Mesendoderm (in vitro differentiated cells): ENCODE results near the gene ANO5.
"Not testable (repeated sequence)": the region's sequence is repeated elsewhere in the genome, so short reads cannot be mapped to it uniquely, and the experiment has no call there.

Experiments
- DNase-seq: peaks from one replicate; pipeline ENCODE4 v3.0.0; 2013
- H2AK5ac ChIP-seq: 2 replicates; pipeline ENCODE4 v1.6.1; 2013; ENCODE audit warnings: low read length, inconsistent platforms
- H2BK120ac ChIP-seq: 2 replicates; pipeline ENCODE4 v1.6.1; 2013; ENCODE audit warnings: low read depth, mild to moderate bottlenecking, low read length, moderate library complexity, mixed read lengths
- H2BK15ac ChIP-seq: replicated peaks from 2 replicates; pipeline ENCODE4 v1.6.1; 2013; ENCODE audit warnings: low read depth, mild to moderate bottlenecking, moderate library complexity
- H2BK5ac ChIP-seq: 2 replicates; pipeline ENCODE4 v1.6.1; 2013; ENCODE audit warnings: low read length, inconsistent platforms
- H3K18ac ChIP-seq: 2 replicates; pipeline ENCODE4 v1.6.1; 2013; ENCODE audit warnings: mild to moderate bottlenecking, low read length, mixed read lengths
- H3K23ac ChIP-seq: one replicate; pipeline ENCODE4 v1.6.1; 2013; ENCODE audit warnings: low read length
- H3K27ac ChIP-seq: 2 replicates; pipeline ENCODE4 v1.5.1; 2013; ENCODE audit warnings: low read depth, mild to moderate bottlenecking, inconsistent platforms, low read length, moderate library complexity
- H3K27me3 ChIP-seq: 2 replicates; pipeline ENCODE4 v1.6.1; 2013; ENCODE audit warnings: low read length, control low read depth, mild to moderate bottlenecking, inconsistent platforms; ENCODE audit not compliant: insufficient read depth, poor library complexity
- H3K36me3 ChIP-seq: 2 replicates; pipeline ENCODE4 v1.6.1; 2013; ENCODE audit warnings: low read length, inconsistent platforms; ENCODE audit not compliant: control insufficient read depth, insufficient read depth
- H3K4ac ChIP-seq: one replicate; pipeline ENCODE4 v1.6.1; 2013; ENCODE audit warnings: low read depth, mild to moderate bottlenecking, low read length, moderate library complexity
- H3K4me1 ChIP-seq: 2 replicates; pipeline ENCODE4 v1.6.1; 2013; ENCODE audit warnings: low read depth, low read length, inconsistent platforms; ENCODE audit not compliant: control insufficient read depth
- H3K4me2 ChIP-seq: 2 replicates; pipeline ENCODE4 v1.6.1; 2013; ENCODE audit warnings: low read length
- H3K4me3 ChIP-seq: 2 replicates; pipeline ENCODE4 v1.5.1; 2013; ENCODE audit warnings: mild to moderate bottlenecking, low read length
- H3K56ac ChIP-seq: one replicate; pipeline ENCODE4 v1.6.1; 2013; ENCODE audit warnings: low read length
- H3K79me1 ChIP-seq: 2 replicates; pipeline ENCODE4 v1.6.1; 2013; ENCODE audit warnings: low read length, inconsistent platforms
- H3K79me2 ChIP-seq: 2 replicates; pipeline ENCODE4 v1.6.1; 2013; ENCODE audit warnings: mild to moderate bottlenecking, low read length; ENCODE audit not compliant: control insufficient read depth, insufficient read depth
- H3K9ac ChIP-seq: 2 replicates; pipeline ENCODE4 v1.6.1; 2013; ENCODE audit warnings: low read length, inconsistent platforms
- H4K5ac ChIP-seq: one replicate; pipeline ENCODE4 v1.6.1; 2013; ENCODE audit warnings: low read length
- H4K8ac ChIP-seq: one replicate; pipeline ENCODE4 v1.6.1; 2013; ENCODE audit warnings: low read depth, mild to moderate bottlenecking, control low read depth, low read length, moderate library complexity
- WGBS: extraction: QIAGEN DNeasy Blood & Tissue Kit; methylation state at CpG from one replicate; pipeline ENCODE4 v1.1.7; 2013; ENCODE audit warnings: low lambda C conversion rate, missing lambda C conversion rate; ENCODE audit not compliant: insufficient coverage; ENCODE audit errors: extremely low coverage; 5-methylcytosine and 5-hydroxymethylcytosine counted together

Gene ANO5

DNA sequence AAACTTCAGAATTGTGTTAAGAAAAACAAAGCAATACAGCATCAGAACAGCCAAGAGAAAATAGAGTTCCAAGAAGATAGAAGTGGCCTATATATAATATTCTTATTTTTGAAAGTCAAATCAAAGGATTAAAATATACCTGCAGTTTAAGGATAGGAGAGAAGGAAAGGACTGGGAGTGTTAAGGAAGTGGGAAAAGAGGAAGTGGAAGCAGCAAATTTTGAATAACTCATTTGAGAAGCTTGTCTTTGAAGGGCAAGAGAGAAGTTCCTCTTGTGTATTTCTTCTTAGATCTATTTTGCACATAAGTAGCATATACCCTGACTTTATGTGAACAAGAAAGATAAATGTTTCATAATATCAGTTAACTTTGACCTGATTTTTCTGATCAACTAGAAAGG is 82.7 kb downstream of the ANO5 start:
- no peak overlapping the region for H3K9ac ChIP-seq
- no peak overlapping the region for H3K56ac ChIP-seq
- no peaks in the 10 kb centered on the region for H3K79me1 ChIP-seq
- no peak overlapping the region for H3K4me3 ChIP-seq
- no peak for DNase-seq
- no peak overlapping the region for H3K4me2 ChIP-seq
- no peak overlapping the region for H4K5ac ChIP-seq
- no peaks in the 10 kb centered on the region for H3K79me2 ChIP-seq
- no peak overlapping the region for H4K8ac ChIP-seq
- no peak overlapping the region for H3K23ac ChIP-seq
- no peak overlapping the region for H2BK5ac ChIP-seq
- H3K18ac ChIP-seq = no peak overlapping the region
- H3K4ac ChIP-seq = no peak overlapping the region
- no peaks in the 10 kb centered on the region for H3K36me3 ChIP-seq
- no peak overlapping the region for H2BK120ac ChIP-seq
- no peaks in the 10 kb centered on the region for H3K4me1 ChIP-seq
- no peak overlapping the region for H2BK15ac ChIP-seq
- no peak overlapping the region for H3K27ac ChIP-seq
- H3K27me3 ChIP-seq = no peaks in the 10 kb centered on the region
- no peak overlapping the region for H2AK5ac ChIP-seq

DNA sequence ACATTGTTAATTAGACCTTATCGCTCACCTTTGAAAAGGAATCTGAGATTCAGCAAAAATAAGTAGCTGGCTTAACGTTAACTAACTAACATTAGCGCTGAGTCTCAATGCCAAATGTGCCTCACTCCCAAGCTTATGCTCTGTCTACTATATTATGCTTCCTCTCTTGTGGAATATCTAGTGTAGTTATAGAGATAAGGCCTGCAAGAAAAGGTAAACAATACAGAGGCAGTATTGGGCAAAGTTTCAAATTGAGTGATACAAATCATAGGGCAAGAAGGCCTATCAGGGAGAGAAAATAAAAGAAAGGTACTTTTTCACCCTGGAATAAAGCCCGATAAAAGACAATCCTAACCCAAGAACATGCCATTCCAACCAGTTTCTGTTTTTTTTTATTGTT is 83.7 kb downstream of the ANO5 start:
- Histone ChIP-seq H2BK120ac (no peak overlapping the region), H3K4ac (no peak overlapping the region), H2AK5ac (no peak overlapping the region), H3K9ac (no peak overlapping the region), H3K36me3 (no peaks in the 10 kb centered on the region), H3K56ac (no peak overlapping the region), H3K79me1 (no peaks in the 10 kb centered on the region), H2BK5ac (no peak overlapping the region), H3K27ac (no peak overlapping the region), H3K79me2 (no peaks in the 10 kb centered on the region), H2BK15ac (no peak overlapping the region), H3K4me3 (no peak overlapping the region), H4K5ac (no peak overlapping the region), H3K18ac (no peak overlapping the region), H4K8ac (no peak overlapping the region), H3K4me2 (no peak overlapping the region), H3K23ac (no peak overlapping the region), H3K4me1 (no peaks in the 10 kb centered on the region), H3K27me3 (no peaks in the 10 kb centered on the region)
- no CpG with 5 or more reads among the region's 4 CpGs for WGBS
- DNase-seq = no peak

DNA sequence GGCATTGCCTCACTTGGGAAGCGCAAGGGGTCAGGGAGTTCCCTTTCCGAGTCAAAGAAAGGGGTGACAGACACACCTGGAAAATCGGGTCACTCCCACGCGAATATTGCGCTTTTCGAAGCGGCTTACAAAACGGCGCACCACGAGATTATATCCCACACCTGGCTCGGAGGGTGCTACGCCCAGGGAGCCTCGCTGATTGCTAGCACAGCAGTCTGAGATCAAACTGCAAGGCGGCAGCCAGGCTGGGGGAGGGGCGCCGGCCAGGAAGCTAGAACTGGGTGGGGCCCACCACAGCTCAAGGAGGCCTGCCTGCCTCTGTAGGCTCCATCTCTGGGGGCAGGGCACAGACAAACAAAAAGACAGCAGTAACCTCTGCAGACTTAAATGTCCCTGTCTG is 92.1 kb downstream of the ANO5 start:
- not testable (repeated sequence) for H3K23ac ChIP-seq, H3K56ac ChIP-seq, H2AK5ac ChIP-seq, H3K79me1 ChIP-seq, H4K5ac ChIP-seq, H3K27ac ChIP-seq, H3K4me1 ChIP-seq, H3K4ac ChIP-seq, H4K8ac ChIP-seq, H2BK120ac ChIP-seq, H3K9ac ChIP-seq, DNase-seq, H3K36me3 ChIP-seq, H3K18ac ChIP-seq, H3K79me2 ChIP-seq, H3K27me3 ChIP-seq, H2BK15ac ChIP-seq, H3K4me3 ChIP-seq, H2BK5ac ChIP-seq, H3K4me2 ChIP-seq
- WGBS = no CpG with 5 or more reads among the region's 17 CpGs

DNA sequence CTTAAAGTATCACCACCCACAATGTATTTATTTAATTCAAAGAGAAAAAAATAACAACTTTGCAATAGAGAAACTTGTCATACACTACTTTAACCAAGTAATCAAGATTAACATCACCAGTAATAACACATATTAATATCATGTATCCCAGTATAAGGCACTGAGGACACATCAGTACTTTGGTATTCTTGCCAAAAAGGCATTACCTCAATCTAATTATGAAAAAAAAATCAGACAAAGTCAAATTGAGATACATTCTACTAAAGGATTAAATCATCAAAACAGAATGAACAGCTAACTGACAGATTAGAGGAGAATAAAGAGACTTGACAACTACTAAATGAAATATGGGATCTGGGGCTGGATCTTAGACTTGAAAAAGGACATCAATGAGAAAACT is 109.5 kb downstream of the ANO5 start:
- Histone ChIP-seq H3K9ac (no peak overlapping the region), H4K5ac (no peak overlapping the region), H2BK15ac (no peak overlapping the region), H3K4me3 (no peak overlapping the region), H2BK120ac (no peak overlapping the region), H3K4me1 (no peaks in the 10 kb centered on the region), H3K56ac (no peak overlapping the region), H3K79me2 (no peaks in the 10 kb centered on the region), H3K27me3 (no peaks in the 10 kb centered on the region), H3K23ac (no peak overlapping the region), H2AK5ac (no peak overlapping the region), H3K18ac (no peak overlapping the region), H3K79me1 (no peaks in the 10 kb centered on the region), H2BK5ac (no peak overlapping the region), H4K8ac (no peak overlapping the region), H3K27ac (no peak overlapping the region), H3K4ac (no peak overlapping the region), H3K4me2 (no peak overlapping the region), H3K36me3 (no peaks in the 10 kb centered on the region)
- no peak for DNase-seq

DNA sequence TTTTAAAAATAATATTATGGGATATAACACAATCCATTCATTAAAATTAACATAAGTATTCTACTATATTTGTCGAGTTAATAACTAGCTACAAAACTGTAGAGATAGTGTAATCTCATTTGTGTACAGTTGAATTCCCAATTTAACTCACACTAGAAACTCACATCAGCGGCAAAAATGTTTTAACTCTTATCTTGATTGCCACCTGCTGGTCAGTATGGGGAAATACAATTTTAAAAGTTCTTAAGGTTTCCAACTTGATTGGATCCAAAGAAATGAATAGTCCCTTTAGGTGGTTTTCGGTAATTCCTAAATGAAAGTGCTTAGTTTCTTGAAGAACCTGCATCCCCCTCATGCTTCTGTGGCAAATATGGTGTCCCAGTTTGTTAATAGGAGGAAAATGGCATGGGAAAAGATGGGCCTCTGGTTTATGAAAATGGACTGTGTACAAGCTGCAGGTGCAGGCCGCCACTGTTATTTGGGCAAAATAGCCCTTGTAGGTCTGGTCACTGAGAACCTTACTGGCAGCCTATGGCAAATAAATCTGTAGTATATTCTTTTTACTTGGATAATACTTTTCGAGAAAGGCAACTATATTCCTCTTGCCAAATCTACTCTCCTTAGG is 111.6 kb downstream of the ANO5 start:
- no peak overlapping the region for H3K4me2 ChIP-seq
- no peak overlapping the region for H3K27ac ChIP-seq
- H2AK5ac ChIP-seq = no peak overlapping the region
- peak; percentile 33 for DNase-seq
- H3K79me2 ChIP-seq = no peaks in the 10 kb centered on the region
- H3K56ac ChIP-seq = no peak overlapping the region
- H2BK15ac ChIP-seq = no peak overlapping the region
- no peak overlapping the region for H2BK5ac ChIP-seq
- WGBS = no CpG with 5 or more reads among the region's 5 CpGs
- no peaks in the 10 kb centered on the region for H3K27me3 ChIP-seq
- no peaks in the 10 kb centered on the region for H3K4me1 ChIP-seq
- H3K18ac ChIP-seq = no peak overlapping the region
- no peak overlapping the region for H3K23ac ChIP-seq
- no peak overlapping the region for H3K4ac ChIP-seq
- no peak overlapping the region for H4K5ac ChIP-seq
- H3K9ac ChIP-seq = no peak overlapping the region
- H2BK120ac ChIP-seq = no peak overlapping the region
- no peaks in the 10 kb centered on the region for H3K36me3 ChIP-seq
- no peak overlapping the region for H3K4me3 ChIP-seq
- H4K8ac ChIP-seq = no peak overlapping the region
- H3K79me1 ChIP-seq = no peaks in the 10 kb centered on the region

DNA sequence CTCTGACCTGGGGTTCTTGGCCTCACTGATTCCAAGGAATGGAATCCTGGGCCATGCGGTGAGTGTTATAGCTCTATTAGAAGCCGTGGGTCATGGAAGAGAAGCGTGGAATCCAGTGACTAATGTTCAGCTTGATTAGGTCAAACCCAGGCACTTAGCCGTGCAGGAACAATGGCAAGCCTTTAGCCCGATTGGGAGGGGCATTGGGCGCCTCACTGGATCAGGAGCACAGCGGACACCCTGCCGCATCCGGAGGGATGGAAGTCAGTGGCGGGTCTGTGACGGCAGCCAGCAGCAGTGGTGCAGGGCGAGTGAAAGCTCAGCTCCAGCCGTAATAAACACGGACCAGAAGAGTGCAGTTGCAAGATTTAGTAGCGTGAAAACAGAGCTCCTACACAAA is 124.8 kb downstream of the ANO5 start:
- H3K27ac ChIP-seq = no peak overlapping the region
- H3K18ac ChIP-seq = no peak overlapping the region
- H2AK5ac ChIP-seq = no peak overlapping the region
- H3K4me1 ChIP-seq = no peaks in the 10 kb centered on the region
- no peak overlapping the region for H3K23ac ChIP-seq
- H3K4ac ChIP-seq = no peak overlapping the region
- H4K5ac ChIP-seq = no peak overlapping the region
- H3K79me2 ChIP-seq = no peaks in the 10 kb centered on the region
- no peak overlapping the region for H3K4me2 ChIP-seq
- H3K56ac ChIP-seq = no peak overlapping the region
- H3K79me1 ChIP-seq = no peaks in the 10 kb centered on the region
- no peak overlapping the region for H2BK15ac ChIP-seq
- no peak for DNase-seq
- H4K8ac ChIP-seq = no peak overlapping the region
- no peak overlapping the region for H2BK5ac ChIP-seq
- no CpG with 5 or more reads among the region's 15 CpGs for WGBS
- no peak overlapping the region for H2BK120ac ChIP-seq
- H3K36me3 ChIP-seq = no peaks in the 10 kb centered on the region
- no peak overlapping the region for H3K9ac ChIP-seq
- H3K27me3 ChIP-seq = no peaks in the 10 kb centered on the region
- no peak overlapping the region for H3K4me3 ChIP-seq
